Urinary bladder (tissue), 4 donors: Measurements from ENCODE around the gene YBEY. TPM values are rescaled to one million over a fixed set of nuclear protein-coding genes. Genes with fewer than 3 reads are reported as not detected.

Source experiments
- DNase-seq: peaks from one replicate; pipeline ENCODE4 v3.0.0-alpha.2; 2015; ENCODE audit errors: extremely low spot score
- H3K27ac ChIP-seq: one replicate; pipeline ENCODE4 v1.5.1; 2013; ENCODE audit warnings: low read depth, mild to moderate bottlenecking, moderate library complexity
- H3K36me3 ChIP-seq: one replicate; pipeline ENCODE4 v1.6.1; 2013; ENCODE audit warnings: mild to moderate bottlenecking, moderate library complexity; ENCODE audit not compliant: insufficient read depth
- H3K4me1 ChIP-seq: one replicate; pipeline ENCODE4 v1.6.1; 2013; ENCODE audit warnings: mild to moderate bottlenecking, moderate library complexity; ENCODE audit not compliant: insufficient read depth
- H3K4me3 ChIP-seq: one replicate; pipeline ENCODE4 v1.5.1; 2013; ENCODE audit warnings: low read depth, low read length
- WGBS: extraction: QIAGEN DNeasy Blood & Tissue Kit; methylation state at CpG from one replicate; pipeline ENCODE4 v1.1.7; 2013; 5-methylcytosine and 5-hydroxymethylcytosine counted together
- polyA plus RNA-seq: library from polyadenylated mRNA; stranded (reverse); fragments of 200-250 nt; gene quantifications from one replicate; pipeline ENCODE4 v1.2.3, GENCODE V29; 2013
- total RNA-seq: library from RNA; depleted of rRNA; stranded (reverse); fragments of >200 nt; gene quantifications from one replicate; pipeline ENCODE4 v1.2.3, GENCODE V29; 2014
- donor health status: healthy with polysubstance abuse.
- donor health status: healthy.

YBEY gene
- total and polyA plus RNA-seq, 2 donors, result 10.6 to 12.1 TPM

DNA sequence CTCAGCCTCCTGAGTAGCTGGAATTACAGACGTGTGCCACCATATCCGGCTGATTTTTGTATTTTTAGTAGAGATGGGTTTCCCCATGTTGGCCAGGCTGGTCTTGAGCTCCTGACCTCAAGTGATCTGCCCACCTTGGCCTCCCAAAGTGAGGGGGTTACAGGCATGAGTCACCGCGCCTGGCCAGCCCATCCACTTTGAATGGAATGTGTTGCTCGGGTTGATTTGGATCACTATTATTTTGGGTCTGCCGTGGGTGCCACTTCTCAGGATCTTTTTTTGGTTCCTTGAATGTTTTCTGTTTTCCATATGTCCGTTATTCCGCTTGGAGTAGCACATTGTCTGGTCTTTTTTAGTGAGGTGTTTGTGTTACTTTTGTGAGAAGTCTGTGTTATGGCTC, 54.9 kb downstream of the YBEY start:
- H3K4me1 ChIP-seq, result no peaks in the 10 kb centered on the region
- H3K27ac ChIP-seq, result no peak overlapping the region
- H3K4me3 ChIP-seq, result no peak overlapping the region
- peaks cover 2% of the 10 kb centered on the region for H3K36me3 ChIP-seq
- no peak for DNase-seq
- WGBS, result 95% methylated on average over 8 of the region's 8 CpGs

GRCh38 chr21:46344219-46344915, 58.2 kb downstream of the YBEY start:
- Histone ChIP-seq H3K4me3 (no peak overlapping the region), H3K4me1 (no peaks in the 10 kb centered on the region), H3K27ac (no peak overlapping the region), H3K36me3 (peaks cover 2% of the 10 kb centered on the region)
- WGBS, result 96% methylated on average over 20 of the region's 20 CpGs
- DNase-seq, result no peak

GRCh38 chr21:46345861-46346260, 59.7 kb downstream of the YBEY start:
- H3K36me3 ChIP-seq, result peaks cover 4% of the 10 kb centered on the region

DNA sequence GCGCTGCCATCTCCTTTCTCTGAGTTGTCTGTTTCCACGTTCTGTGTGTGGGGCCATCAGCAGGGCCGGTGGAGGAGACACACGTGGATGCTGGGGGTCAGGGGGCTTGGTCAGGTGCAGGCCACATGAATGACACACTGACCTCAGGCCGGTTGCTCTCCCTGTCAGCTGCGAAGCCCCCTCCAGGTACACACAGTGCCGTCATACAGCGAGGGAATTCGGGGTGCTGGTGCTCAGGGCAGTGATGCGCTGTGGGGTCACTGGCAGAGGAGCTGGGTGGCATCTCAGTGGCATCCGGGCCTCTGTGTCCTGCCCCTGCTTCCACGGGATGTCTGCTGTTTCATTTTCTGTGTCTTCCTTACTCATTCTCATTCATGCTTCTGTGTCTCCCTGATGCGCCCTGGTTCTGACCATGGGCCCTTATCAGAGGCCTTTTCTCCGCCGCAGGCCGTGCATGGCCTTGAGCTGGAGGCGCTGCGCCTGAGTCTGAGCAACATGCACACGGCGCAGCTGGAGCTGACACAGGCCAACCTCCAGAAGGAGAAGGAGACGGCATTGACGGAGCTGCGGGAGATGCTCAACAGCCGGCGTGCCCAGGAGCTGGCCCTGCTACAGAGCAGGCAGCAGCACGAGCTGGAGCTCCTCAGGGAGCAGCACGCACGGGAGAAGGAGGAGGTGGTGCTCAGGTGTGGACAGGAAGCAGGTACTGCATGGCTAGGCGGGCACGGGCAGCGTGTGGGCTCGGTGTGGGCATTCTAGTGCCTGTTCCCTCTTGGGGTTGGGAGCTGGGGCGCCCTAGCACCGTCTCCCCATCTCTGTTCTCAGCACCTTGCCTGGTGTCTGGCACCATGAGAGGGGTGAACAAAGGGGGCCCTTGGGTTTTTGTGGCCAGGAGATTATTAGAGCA, 60.4 kb downstream of the YBEY start:
- no peak for DNase-seq
- Histone ChIP-seq H3K4me1 (no peaks in the 10 kb centered on the region), H3K36me3 (peaks cover 4% of the 10 kb centered on the region), H3K4me3 (no peak overlapping the region), H3K27ac (no peak overlapping the region)
- WGBS, result 97% methylated on average over 34 of the region's 34 CpGs

More at GRCh38 chr21:46345861-46346260, 59.7 kb downstream of the YBEY start:
- WGBS, result 92% methylated on average over 14 of the region's 14 CpGs
- no peaks in the 10 kb centered on the region for H3K4me1 ChIP-seq
- H3K4me3 ChIP-seq, result no peak overlapping the region
- no peak for DNase-seq
- no peak overlapping the region for H3K27ac ChIP-seq

GRCh38 chr21:46347203-46347550, 61.0 kb downstream of the YBEY start:
- Histone ChIP-seq H3K36me3 (peaks cover 4% of the 10 kb centered on the region), H3K4me3 (no peak overlapping the region), H3K4me1 (no peaks in the 10 kb centered on the region), H3K27ac (no peak overlapping the region)
- WGBS, result 75% methylated on average over 10 of the region's 10 CpGs
- no peak for DNase-seq

Other genes with a start within 250 kb of the YBEY start
- gene COL6A2, start 188.2 kb upstream of the YBEY start, total RNA-seq, result 1,109 TPM
- gene COL6A2, start 188.2 kb upstream of the YBEY start, polyA plus RNA-seq, result 1,471 TPM
- gene FTCD, start 130.8 kb upstream of the YBEY start, total RNA-seq, result 0.48 TPM
- 0.75 TPM for gene FTCD, start 130.8 kb upstream of the YBEY start, polyA plus RNA-seq
- gene SPATC1L, start 101.9 kb upstream of the YBEY start, total RNA-seq, result 3.6 TPM
- gene SPATC1L, start 101.9 kb upstream of the YBEY start, polyA plus RNA-seq, result 20.4 TPM
- 19.3 TPM for gene LSS, start 57.6 kb upstream of the YBEY start, total RNA-seq
- 36.5 TPM for gene LSS, start 57.6 kb upstream of the YBEY start, polyA plus RNA-seq
- 65.0 TPM for gene MCM3AP, start 731 bp upstream of the YBEY start, total RNA-seq
- gene MCM3AP, start 731 bp upstream of the YBEY start, polyA plus RNA-seq, result 52.9 TPM
- 5.2 TPM for gene C21orf58, start 37.5 kb downstream of the YBEY start, total RNA-seq
- gene C21orf58, start 37.5 kb downstream of the YBEY start, polyA plus RNA-seq, result 1.5 TPM
- gene PCNT, start 37.8 kb downstream of the YBEY start, total RNA-seq, result 22.4 TPM
- gene PCNT, start 37.8 kb downstream of the YBEY start, polyA plus RNA-seq, result 15.7 TPM
- 44.8 TPM for gene DIP2A, start 172.5 kb downstream of the YBEY start, total RNA-seq
- 18.2 TPM for gene DIP2A, start 172.5 kb downstream of the YBEY start, polyA plus RNA-seq